Activated CD4-positive, alpha-beta T cell treated with anti-CD3 and anti-CD28 coated beads, Interleukin-2, amount 10 ng/mL, durations not matched to agents 24 days and 14 days (primary cell): Measurements from ENCODE around the gene LGI1. TPM values are rescaled to one million over a fixed set of nuclear protein-coding genes. Genes with fewer than 3 reads are reported as not detected.
A peak's percentile ranks its signal among the peaks of the same experiment; 100 is the strongest.

Source experiments
- DNase-seq: peaks from one replicate; pipeline ENCODE4 v3.0.0; 2022
- H3K27ac Mint-ChIP-seq: one replicate; pipeline ENCODE4 v1.8.0; 2022; ENCODE audit warnings: mild to moderate bottlenecking, mixed read lengths
- H3K27me3 Mint-ChIP-seq: one replicate; pipeline ENCODE4 v1.8.0; 2022; ENCODE audit warnings: mixed read lengths
- H3K36me3 Mint-ChIP-seq: one replicate; pipeline ENCODE4 v1.8.0; 2022; ENCODE audit warnings: low read depth, mild to moderate bottlenecking, mixed read lengths
- H3K4me1 Mint-ChIP-seq: one replicate; pipeline ENCODE4 v1.8.0; 2021; ENCODE audit warnings: mixed read lengths
- H3K4me3 Mint-ChIP-seq: one replicate; pipeline ENCODE4 v1.8.0; 2022; ENCODE audit warnings: mild to moderate bottlenecking, moderate library complexity, mixed read lengths
- H3K9me3 Mint-ChIP-seq: one replicate; pipeline ENCODE4 v1.8.0; 2021; ENCODE audit warnings: mixed read lengths
- intact Hi-C: fragments of 100-400 bp; cut with micrococcal nuclease; formaldehyde crosslinking; loops from one replicate; pipeline ENCODE4 v1.15.1; 2023
- total RNA-seq: library from RNA; stranded (reverse); gene quantifications from 2 replicates; pipeline ENCODE4 v1.2.3, GENCODE V29; 2022

The LGI1 gene
- total RNA-seq, 1 donor from 2014 or later, result not detected

DNA sequence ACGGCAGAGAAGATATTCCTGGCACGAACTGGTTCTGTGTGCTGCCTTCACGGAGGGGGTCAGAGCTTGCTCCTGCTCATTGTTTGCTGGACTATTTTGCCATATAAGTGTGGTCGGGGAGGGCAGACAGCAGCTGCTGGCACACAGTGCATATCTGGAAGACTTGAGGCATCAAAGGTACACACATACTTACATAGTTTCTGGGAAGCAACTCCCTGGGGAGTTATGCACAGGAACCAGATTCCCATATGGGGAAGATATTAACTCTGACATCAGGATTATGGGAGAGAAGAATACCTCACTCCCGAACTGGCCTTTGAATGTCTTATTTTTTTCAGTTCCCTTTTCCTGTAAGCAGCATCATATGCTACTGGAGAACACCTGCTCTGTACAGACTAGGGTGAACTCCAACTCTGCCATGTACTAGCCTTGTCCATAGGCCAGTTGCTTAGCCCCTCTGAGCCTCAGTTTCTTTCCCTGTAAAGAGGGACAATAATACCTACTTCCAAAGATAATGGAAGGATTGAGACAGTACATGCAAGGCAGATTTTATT is 41.5 kb downstream of the LGI1 start:
- H3K4me3 Mint-ChIP-seq, result no peak overlapping the region
- peaks cover 10% of the 10 kb centered on the region for H3K27me3 Mint-ChIP-seq
- no peaks in the 10 kb centered on the region for H3K36me3 Mint-ChIP-seq
- intact Hi-C loops, result no loop called here
- no peak for DNase-seq
- H3K9me3 Mint-ChIP-seq, result no peaks in the 10 kb centered on the region
- no peaks in the 10 kb centered on the region for H3K4me1 Mint-ChIP-seq
- H3K27ac Mint-ChIP-seq, result no peak overlapping the region

DNA sequence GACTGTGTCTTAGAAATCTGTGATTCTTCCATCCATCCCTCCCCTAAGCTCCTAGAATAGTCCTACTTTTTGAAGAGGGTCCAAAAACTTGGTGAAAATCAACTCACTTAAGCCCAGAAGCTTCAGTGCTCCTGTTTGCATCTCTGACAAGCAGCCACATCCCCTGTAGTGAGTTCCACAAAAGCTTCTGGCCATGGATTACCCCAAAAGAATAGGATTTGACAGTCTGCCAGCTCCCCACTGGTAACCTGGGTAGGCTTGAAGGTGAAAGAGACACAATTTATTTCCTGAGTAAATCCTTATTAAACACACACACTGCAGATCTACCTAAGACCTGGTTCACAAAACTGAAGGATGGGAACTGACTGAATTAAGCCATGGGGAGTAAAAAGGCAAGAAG is 46.5 kb downstream of the LGI1 start:
- DNase-seq, result no peak
- Mint-ChIP-seq H3K36me3 (no peaks in the 10 kb centered on the region), H3K4me3 (no peak overlapping the region)

DNA sequence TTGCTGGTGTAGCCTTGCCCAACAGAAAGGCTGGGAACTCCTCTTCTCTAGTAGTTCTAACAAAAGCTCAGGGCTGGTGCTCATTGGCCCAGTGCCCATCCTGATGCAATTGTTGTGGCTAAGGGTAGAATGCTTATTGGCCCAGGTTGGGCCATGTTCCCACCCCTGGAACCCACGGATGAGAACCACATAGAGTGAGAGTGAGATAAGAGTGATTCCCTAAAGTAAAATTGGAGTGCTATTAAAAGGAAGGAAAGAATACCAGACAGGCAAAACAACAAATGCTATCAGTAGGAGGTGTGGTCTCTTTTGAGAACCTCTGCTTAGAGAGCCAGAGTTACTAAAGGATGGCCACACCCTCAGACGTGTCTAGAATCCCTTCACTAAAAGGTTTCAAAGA is 49.2 kb downstream of the LGI1 start:
- no peak overlapping the region for H3K4me3 Mint-ChIP-seq
- H3K27me3 Mint-ChIP-seq, result peaks cover 20% of the 10 kb centered on the region
- no peak for DNase-seq
- no peaks in the 10 kb centered on the region for H3K9me3 Mint-ChIP-seq
- no peaks in the 10 kb centered on the region for H3K36me3 Mint-ChIP-seq
- H3K4me1 Mint-ChIP-seq, result no peaks in the 10 kb centered on the region
- intact Hi-C loops, result no loop called here
- H3K27ac Mint-ChIP-seq, result no peak overlapping the region

More for the DNA sequence above, 46.5 kb downstream of the LGI1 start:
- Mint-ChIP-seq H3K9me3 (no peaks in the 10 kb centered on the region), H3K27ac (no peak overlapping the region), H3K4me1 (no peaks in the 10 kb centered on the region), H3K27me3 (peaks cover 20% of the 10 kb centered on the region)
- intact Hi-C loops, result no loop called here

DNA sequence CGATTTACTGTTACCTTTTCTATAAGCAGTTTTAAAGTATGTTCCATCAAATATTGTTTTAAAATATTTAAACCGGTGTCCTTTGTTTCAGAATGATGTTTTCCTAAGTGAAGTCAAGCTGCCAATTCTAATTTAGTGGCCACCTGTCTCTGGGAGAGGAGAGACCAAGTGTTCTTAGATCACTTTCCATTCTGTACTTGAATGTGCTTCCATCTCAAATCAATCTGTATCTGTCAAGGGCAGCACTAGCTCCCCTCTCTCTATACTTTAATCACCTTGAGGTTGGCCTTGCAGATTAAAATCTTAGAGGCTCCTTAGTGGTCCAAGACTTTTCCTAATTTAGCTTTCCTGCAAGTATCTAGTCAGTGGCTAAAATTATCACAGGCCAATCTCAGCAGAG is 49.6 kb downstream of the LGI1 start:
- intact Hi-C loops, result no loop called here
- H3K4me3 Mint-ChIP-seq, result no peak overlapping the region
- no peak overlapping the region for H3K27ac Mint-ChIP-seq
- no peak for DNase-seq
- peaks cover 16% of the 10 kb centered on the region for H3K27me3 Mint-ChIP-seq
- no peaks in the 10 kb centered on the region for H3K36me3 Mint-ChIP-seq
- no peaks in the 10 kb centered on the region for H3K9me3 Mint-ChIP-seq
- H3K4me1 Mint-ChIP-seq, result no peaks in the 10 kb centered on the region

DNA sequence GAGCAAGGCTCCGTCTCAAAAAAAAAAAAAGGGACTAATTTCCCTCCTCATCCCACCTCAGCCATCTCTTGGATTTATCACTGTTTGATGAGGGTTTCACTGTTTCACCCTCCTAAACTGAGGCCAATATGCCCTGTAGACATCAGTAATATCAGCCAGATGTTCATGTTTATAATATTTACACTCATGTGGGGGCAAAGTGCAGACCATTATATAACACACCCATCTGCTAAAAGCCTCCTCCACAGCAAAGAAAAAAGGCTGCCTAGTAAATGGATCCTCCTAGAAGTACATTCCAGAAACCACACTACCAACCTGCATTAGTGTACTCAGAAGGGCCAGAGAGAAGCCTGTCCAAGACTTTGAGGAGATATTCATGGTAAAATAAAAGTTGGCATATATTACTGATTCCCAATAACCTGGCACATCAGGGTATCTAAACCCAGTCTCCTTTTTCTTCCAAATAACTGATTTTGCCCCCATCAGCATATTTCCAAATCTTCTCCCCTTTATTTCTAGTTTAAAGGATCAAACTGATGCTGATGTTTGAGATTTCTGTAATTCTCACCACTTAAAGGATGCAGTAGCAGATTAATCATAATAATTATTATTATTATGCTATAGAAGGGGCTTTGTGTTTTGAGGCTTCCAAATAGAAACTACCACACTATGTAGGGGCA is 55.1 kb downstream of the LGI1 start:
- no peaks in the 10 kb centered on the region for H3K36me3 Mint-ChIP-seq
- no peak for DNase-seq
- no peaks in the 10 kb centered on the region for H3K9me3 Mint-ChIP-seq
- H3K4me3 Mint-ChIP-seq, result no peak overlapping the region
- intact Hi-C loops, result loop anchor here (2.0 to 10.0 kb wide), 3 partner anchors 108 to 632 kb away; partner anchors contain the start of gene FRA10AC1
- no peaks in the 10 kb centered on the region for H3K4me1 Mint-ChIP-seq
- H3K27ac Mint-ChIP-seq, result no peak overlapping the region
- H3K27me3 Mint-ChIP-seq, result peaks cover 26% of the 10 kb centered on the region

DNA sequence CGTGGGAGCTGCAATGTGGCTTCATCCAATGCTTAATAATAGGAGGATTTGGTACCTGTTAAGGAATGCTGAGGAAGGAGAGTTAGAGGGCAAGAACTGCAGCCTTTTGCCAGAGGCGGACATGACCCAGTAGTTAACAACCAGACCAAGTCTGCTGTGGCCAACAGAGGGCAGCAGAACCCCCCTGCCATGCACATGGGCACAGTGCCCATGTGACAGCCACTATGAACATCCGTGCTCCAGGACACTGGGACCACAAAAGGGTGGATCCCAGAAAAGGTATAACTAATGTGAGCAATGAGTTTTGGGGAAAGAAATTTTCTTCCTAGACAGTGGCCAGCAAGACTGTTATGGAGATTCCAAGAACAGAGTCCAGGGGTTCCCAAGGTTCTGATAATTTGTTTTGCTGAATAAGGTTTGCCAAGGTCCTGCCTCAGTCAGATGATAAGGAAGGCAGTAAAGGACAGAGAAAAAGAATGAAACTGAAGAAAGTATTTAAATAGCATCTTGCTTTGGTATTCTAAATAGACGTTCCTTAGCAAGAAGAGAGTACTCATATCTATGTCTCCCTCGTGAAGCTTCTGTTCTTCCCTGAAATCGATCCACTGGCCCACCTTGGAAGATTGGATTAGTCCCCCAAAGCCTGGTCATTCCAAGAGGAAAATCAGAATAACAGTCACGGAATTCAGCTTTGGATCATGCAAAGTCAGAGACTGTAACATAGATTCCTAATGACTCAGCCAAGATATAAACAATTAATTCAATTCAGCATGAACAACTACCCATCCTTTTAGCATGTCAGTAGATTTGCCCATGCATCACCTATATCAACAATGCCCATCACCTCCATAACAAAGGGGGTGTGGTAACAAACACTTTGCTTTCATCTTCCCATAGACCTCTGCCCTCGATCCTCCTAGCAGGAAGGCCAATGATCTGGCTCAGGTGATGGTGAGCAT is 56.0 kb downstream of the LGI1 start:
- H3K4me3 Mint-ChIP-seq, result no peak overlapping the region
- no peaks in the 10 kb centered on the region for H3K9me3 Mint-ChIP-seq
- no peaks in the 10 kb centered on the region for H3K36me3 Mint-ChIP-seq
- H3K4me1 Mint-ChIP-seq, result no peaks in the 10 kb centered on the region
- DNase-seq, result peak; percentile 71
- intact Hi-C loops, result loop anchor here (2.0 to 10.0 kb wide), 3 partner anchors 107 to 631 kb away; partner anchors contain the start of gene FRA10AC1
- H3K27me3 Mint-ChIP-seq, result peaks cover 27% of the 10 kb centered on the region
- H3K27ac Mint-ChIP-seq, result no peak overlapping the region

DNA sequence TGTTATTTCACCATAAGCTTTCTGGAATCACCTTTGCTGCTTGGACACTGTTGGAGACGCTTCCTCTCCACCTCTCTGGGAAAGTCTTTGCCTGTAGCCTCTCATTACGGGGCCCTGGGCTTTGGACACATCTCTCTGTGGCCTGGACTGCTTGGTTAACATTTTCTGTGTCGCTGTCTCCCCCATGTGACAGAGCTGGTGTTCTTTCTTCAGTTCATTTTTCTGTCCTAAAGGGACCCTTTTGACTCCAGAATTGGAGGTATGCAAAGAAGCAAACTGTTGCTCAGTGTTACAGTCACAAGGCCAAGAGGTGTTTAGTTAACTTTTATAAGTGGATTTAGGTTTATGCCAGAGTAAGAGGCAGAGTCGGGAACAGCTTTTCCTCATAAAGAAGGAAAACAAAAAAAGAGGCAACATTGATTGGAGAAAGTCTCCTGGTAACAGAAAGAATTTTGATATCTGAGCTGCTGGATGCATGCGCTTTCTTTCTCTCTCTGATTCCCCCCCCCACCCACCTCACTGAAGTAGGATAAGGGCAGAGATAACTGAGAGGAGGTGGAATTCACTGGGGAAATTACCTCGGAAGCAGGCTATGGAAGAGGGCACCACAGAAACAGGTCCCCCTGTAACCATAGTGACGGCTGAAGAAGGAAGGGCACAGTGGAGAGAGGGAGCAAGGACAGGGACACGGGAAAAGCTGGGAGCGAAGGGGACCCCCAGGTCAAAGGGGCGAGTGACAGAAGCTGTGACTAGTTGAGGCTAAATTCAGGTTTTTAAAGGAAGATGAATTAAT is 57.8 kb downstream of the LGI1 start:
- no peak overlapping the region for H3K27ac Mint-ChIP-seq
- no peaks in the 10 kb centered on the region for H3K4me1 Mint-ChIP-seq
- intact Hi-C loops, result loop anchor here (2.0 to 10.0 kb wide), 3 partner anchors 111 to 629 kb away; partner anchors contain the start of gene FRA10AC1
- H3K27me3 Mint-ChIP-seq, result peaks cover 38% of the 10 kb centered on the region
- DNase-seq, result no peak
- no peaks in the 10 kb centered on the region for H3K36me3 Mint-ChIP-seq
- no peaks in the 10 kb centered on the region for H3K9me3 Mint-ChIP-seq
- no peak overlapping the region for H3K4me3 Mint-ChIP-seq

DNA sequence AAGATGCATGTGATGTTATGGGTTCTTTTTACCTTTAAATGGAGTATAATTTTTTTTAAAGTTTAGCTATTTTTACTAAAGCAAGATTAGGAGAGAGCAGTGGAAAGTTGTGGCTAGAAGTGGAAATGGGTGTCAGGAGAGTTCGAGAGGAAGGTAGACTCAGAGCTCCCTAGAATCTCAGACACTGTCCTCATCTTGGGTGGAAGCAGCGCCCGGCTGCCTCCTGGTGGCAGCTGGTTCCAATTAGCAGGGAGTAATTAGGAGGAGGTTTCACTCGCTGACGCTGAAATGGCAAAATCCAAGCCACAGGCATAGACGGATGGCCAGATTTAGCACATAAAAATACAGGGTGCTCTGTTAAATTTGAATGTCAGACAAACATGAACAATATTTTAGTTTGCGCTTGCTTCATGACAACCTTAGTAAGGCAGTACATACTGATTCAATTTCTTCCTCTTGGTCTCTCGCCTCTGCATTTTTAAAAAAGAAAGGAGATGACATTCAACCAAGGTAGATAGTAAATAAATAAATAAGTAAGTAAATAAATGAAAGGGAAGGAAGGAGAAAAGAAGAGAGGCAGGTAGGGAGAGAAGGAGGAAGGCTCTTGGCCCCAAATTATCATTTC is 58.5 kb downstream of the LGI1 start:
- H3K4me1 Mint-ChIP-seq, result no peaks in the 10 kb centered on the region
- peaks cover 41% of the 10 kb centered on the region for H3K27me3 Mint-ChIP-seq
- DNase-seq, result peak; percentile 74
- H3K4me3 Mint-ChIP-seq, result no peak overlapping the region
- no peaks in the 10 kb centered on the region for H3K9me3 Mint-ChIP-seq
- no peaks in the 10 kb centered on the region for H3K36me3 Mint-ChIP-seq
- intact Hi-C loops, result loop anchor here (2.0 to 10.0 kb wide), 3 partner anchors 111 to 629 kb away; partner anchors contain the start of gene FRA10AC1
- no peak overlapping the region for H3K27ac Mint-ChIP-seq

DNA sequence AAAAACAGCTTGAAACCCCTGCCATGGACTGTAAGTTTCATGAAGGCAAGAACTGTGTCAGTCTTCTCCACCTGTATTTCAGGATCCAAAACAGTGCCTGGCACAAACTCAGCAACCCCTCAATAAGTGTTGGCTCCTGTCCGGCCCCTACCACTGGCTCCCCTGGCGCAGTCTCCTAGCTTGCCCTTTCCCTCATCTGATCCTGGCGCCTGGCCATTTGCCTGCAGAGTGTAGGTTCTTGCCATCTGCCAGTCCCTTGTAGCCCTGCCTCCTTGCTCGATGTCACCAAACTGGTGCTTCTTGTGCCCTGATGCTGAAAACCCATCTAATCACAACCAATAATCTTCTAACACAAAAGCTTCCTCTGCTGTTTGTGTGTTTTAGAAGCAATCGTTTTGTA is 60.4 kb downstream of the LGI1 start:
- no peak for DNase-seq
- Mint-ChIP-seq H3K27me3 (peaks cover 45% of the 10 kb centered on the region), H3K4me1 (no peaks in the 10 kb centered on the region), H3K9me3 (no peaks in the 10 kb centered on the region), H3K4me3 (no peak overlapping the region), H3K27ac (no peak overlapping the region), H3K36me3 (no peaks in the 10 kb centered on the region)
- intact Hi-C loops, result loop anchor here (10.0 kb wide), 2 partner anchors 113 to 627 kb away; partner anchors contain the start of gene FRA10AC1

DNA sequence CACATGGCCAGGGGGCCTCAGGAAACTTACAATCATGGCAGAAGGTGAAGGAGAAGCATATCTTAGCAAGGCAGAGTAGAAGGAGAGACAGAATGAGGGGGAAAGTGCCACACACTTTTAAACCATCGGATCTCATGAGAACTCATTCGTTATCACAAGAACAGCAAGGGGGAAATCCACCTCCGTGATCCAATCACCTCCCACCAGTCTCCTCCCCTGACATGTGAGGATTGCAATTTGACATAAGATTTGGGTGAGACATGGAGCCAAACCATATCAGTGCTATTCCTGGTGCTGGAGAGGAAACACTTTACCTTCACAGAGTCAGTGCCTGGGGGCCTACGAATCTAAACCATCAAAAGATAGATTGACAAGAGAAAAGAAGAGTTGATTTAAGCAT is 61.8 kb downstream of the LGI1 start:
- no peaks in the 10 kb centered on the region for H3K4me1 Mint-ChIP-seq
- peaks cover 39% of the 10 kb centered on the region for H3K27me3 Mint-ChIP-seq
- H3K27ac Mint-ChIP-seq, result no peak overlapping the region
- intact Hi-C loops, result loop anchor here (10.0 kb wide), 2 partner anchors 115 to 625 kb away; partner anchors contain the start of gene FRA10AC1
- no peak for DNase-seq
- H3K9me3 Mint-ChIP-seq, result no peaks in the 10 kb centered on the region
- H3K36me3 Mint-ChIP-seq, result no peaks in the 10 kb centered on the region
- no peak overlapping the region for H3K4me3 Mint-ChIP-seq

DNA sequence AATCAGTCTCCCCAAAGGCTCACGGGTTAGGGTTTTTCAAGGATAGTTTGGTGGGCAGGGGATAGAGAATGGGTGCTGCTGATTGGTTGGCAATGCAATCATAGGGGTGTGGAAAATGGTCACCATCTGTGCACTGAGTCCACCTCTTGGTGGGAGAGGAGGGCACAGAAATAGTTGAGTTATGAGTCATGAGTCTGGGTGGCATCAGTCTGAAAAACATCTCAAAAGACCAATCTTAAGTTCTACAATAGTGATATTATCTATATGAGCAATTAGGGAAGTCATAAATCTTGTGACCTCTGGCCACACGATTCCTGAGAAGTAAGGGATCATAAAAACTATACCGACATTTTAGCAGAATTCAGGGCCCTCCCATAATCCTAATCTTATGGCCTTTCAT is 62.7 kb downstream of the LGI1 start:
- intact Hi-C loops, result loop anchor here (2.0 to 5.0 kb wide), 2 partner anchors 100 to 502 kb away; no protein-coding TSS in a partner anchor
- no peaks in the 10 kb centered on the region for H3K9me3 Mint-ChIP-seq
- H3K4me3 Mint-ChIP-seq, result no peak overlapping the region

DNA sequence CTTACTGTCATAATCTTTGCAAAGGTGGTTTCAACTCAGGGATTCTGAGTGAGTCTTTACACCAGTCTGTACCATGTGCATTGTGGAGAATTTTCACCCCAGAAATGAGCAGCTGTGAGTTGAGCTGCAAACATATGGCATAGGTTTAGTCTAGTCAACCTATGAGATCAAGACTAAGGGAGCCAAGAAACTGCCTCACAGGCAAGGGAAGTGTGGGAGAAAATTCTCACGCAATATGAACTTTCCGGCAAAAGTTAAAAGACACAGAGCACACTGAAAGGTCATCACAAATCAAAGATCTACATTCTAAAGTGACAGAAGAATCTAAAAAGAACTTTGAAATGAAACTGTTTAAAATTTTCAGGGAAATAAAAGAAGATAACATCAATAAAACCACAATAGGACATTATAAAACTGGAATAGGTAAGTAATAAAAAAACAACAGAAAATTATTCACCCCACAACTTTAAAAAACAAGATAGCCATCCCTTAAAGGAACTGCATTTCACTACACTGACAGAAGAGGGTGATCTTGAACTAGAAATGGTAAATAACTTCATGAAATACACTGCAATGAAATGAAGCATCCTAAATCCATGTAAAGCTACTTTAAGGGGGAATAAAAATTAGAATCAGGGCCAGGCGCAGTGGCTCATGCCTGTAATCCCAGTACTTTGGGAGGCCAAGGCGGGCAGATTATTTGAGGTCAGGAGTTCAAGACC is 63.5 kb downstream of the LGI1 start:
- DNase-seq, result no peak
- Mint-ChIP-seq H3K4me1 (no peaks in the 10 kb centered on the region), H3K4me3 (no peak overlapping the region), H3K9me3 (no peaks in the 10 kb centered on the region), H3K36me3 (no peaks in the 10 kb centered on the region), H3K27ac (no peak overlapping the region), H3K27me3 (peaks cover 31% of the 10 kb centered on the region)
- intact Hi-C loops, result loop anchor here (2.0 to 5.0 kb wide), 2 partner anchors 100 to 501 kb away; no protein-coding TSS in a partner anchor

More for the DNA sequence above, 62.7 kb downstream of the LGI1 start:
- Mint-ChIP-seq H3K36me3 (no peaks in the 10 kb centered on the region), H3K27me3 (peaks cover 38% of the 10 kb centered on the region), H3K4me1 (no peaks in the 10 kb centered on the region), H3K27ac (no peak overlapping the region)
- no peak for DNase-seq
